Measurements from ENCODE around the gene YES1.
"Not testable (repeated sequence)": the region's sequence is repeated elsewhere in the genome, so short reads cannot be mapped to it uniquely, and the experiment has no call there.

DNA sequence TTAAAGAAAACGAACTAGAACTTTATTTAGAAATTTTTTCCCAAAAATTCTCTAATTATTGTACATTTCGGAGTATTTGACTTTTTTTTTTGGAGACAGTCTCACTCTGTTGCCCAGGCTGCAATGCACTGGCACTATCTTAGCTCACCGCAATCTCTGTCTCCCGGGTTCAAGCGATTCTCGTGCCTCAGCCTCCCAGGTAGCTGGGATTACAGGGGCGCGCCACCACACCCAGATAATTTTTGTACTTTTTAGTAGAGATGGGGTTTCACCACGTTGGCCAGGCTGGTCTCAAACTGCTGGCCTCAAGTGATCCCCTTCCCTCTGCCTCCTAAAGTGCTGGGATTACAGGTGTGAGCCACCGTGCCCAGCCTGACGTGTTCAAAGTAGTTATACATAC, 2.8 kb downstream of the YES1 start:
- TF ChIP-seq, protein P1, sequence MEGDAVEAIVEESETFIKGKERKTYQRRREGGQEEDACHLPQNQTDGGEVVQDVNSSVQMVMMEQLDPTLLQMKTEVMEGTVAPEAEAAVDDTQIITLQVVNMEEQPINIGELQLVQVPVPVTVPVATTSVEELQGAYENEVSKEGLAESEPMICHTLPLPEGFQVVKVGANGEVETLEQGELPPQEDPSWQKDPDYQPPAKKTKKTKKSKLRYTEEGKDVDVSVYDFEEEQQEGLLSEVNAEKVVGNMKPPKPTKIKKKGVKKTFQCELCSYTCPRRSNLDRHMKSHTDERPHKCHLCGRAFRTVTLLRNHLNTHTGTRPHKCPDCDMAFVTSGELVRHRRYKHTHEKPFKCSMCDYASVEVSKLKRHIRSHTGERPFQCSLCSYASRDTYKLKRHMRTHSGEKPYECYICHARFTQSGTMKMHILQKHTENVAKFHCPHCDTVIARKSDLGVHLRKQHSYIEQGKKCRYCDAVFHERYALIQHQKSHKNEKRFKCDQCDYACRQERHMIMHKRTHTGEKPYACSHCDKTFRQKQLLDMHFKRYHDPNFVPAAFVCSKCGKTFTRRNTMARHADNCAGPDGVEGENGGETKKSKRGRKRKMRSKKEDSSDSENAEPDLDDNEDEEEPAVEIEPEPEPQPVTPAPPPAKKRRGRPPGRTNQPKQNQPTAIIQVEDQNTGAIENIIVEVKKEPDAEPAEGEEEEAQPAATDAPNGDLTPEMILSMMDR (CRISPR knock-in tag; IDR thresholded peaks at IDR 0.05): not testable (repeated sequence)
- not testable (repeated sequence) for TF ChIP-seq ZBTB8A (CRISPR knock-in tag; IDR thresholded peaks at IDR 0.05; ENCODE audit: borderline replicate concordance, low read depth); KAT2B (IDR thresholded peaks at IDR 0.05; ENCODE audit: borderline replicate concordance, low read depth, low read length); FOXJ3 (CRISPR knock-in tag; IDR thresholded peaks at IDR 0.05; ENCODE audit: borderline replicate concordance); HCFC1 (IDR thresholded peaks at IDR 0.05; ENCODE audit: low read depth, low read length)
- TF ChIP-seq, protein P2, sequence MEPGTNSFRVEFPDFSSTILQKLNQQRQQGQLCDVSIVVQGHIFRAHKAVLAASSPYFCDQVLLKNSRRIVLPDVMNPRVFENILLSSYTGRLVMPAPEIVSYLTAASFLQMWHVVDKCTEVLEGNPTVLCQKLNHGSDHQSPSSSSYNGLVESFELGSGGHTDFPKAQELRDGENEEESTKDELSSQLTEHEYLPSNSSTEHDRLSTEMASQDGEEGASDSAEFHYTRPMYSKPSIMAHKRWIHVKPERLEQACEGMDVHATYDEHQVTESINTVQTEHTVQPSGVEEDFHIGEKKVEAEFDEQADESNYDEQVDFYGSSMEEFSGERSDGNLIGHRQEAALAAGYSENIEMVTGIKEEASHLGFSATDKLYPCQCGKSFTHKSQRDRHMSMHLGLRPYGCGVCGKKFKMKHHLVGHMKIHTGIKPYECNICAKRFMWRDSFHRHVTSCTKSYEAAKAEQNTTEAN (CRISPR knock-in tag; conservative IDR thresholded peaks at IDR 0.05): not testable (repeated sequence)

Measured in HepG2 (cell line).